ENCODE measurements around the gene TRIM17. TPM values are rescaled to one million over a fixed set of nuclear protein-coding genes. Genes with fewer than 3 reads are reported as not detected.

The TRIM17 gene
- total and polyA plus RNA-seq, 12 donors: 0.17 to 7.4 (median 0.96) TPM; not detected in 3

GRCh38 chr1:228369608-228370438 is 46.8 kb downstream of the TRIM17 start:
- Histone ChIP-seq H3K27ac (peak overlapping the region in 2 of 5 donors; percentile 30 to 31), H3K9me3 (replicated peaks in 1 of 3) (no peaks in the 10 kb centered on the region), H3K4me3 (no peak overlapping the region), H3K4me1 (replicated peaks in 1 of 2) (peaks cover 19 to 27% of the 10 kb centered on the region in 2 donors), H3K36me3 (replicated peaks in 1 of 2) (no peaks in the 10 kb centered on the region), H3K27me3 (no peaks in the 10 kb centered on the region)
- intact Hi-C loops (cut with DNase I): no loop called here
- DNase-seq: peak in 5 of 7 donors; percentile 18 to 48 (median 23)
- no peak for TF ChIP-seq POLR2A (IDR thresholded peaks at IDR 0.05)
- TF ChIP-seq, protein P1, sequence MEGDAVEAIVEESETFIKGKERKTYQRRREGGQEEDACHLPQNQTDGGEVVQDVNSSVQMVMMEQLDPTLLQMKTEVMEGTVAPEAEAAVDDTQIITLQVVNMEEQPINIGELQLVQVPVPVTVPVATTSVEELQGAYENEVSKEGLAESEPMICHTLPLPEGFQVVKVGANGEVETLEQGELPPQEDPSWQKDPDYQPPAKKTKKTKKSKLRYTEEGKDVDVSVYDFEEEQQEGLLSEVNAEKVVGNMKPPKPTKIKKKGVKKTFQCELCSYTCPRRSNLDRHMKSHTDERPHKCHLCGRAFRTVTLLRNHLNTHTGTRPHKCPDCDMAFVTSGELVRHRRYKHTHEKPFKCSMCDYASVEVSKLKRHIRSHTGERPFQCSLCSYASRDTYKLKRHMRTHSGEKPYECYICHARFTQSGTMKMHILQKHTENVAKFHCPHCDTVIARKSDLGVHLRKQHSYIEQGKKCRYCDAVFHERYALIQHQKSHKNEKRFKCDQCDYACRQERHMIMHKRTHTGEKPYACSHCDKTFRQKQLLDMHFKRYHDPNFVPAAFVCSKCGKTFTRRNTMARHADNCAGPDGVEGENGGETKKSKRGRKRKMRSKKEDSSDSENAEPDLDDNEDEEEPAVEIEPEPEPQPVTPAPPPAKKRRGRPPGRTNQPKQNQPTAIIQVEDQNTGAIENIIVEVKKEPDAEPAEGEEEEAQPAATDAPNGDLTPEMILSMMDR (IDR thresholded peaks at IDR 0.05): no peak
- WGBS, 4 donors: 83 to 95% (median 89%) methylated on average over 14 to 18 of the region's 18 CpGs

DNA sequence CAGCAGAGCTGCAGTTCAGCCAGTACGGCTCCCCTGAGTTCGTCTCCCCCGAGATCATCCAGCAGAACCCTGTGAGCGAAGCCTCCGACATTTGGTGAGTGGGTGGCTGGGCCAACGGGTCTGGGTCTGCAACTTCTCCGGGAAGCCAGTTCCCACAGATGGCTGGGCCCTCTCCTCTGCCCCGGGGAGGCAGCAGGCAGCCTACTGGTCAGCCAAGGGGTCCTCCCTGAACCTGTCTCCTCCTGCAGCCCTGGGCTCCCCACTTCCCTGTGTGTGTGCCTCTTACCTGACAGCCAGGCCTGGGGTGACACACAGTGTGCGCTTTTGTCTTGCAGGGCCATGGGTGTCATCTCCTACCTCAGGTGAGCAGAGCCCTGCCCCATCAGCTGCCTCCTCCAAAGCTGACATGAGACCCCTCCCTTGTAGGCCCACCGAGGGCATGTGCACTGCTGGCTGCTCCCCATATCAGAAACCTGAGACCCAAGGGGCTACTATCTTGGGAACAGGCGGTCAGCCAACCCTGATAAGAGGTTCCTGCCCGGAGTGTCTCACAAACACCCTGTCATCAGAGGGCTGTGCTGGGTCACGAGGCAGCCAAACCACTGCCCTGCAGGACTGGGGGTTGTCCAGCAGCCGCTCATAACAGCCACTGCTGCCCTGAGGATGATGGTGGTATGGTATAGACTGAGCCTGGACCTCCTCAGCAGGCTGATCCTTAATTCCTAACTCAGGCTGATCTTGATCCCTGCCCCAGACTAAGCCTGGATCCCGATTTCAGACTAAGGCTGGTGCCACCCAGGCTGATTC is 47.7 kb downstream of the TRIM17 start:
- Histone ChIP-seq H3K4me1 (replicated peaks in 1 of 2) (peaks cover 12 to 19% of the 10 kb centered on the region in 2 donors), H3K36me3 (replicated peaks in 1 of 2) (no peaks in the 10 kb centered on the region), H3K9me3 (replicated peaks in 1 of 3) (no peaks in the 10 kb centered on the region), H3K27ac (peak overlapping the region in 2 of 5 donors; percentile 30 to 31), H3K4me3 (no peak overlapping the region), H3K27me3 (no peaks in the 10 kb centered on the region)
- TF ChIP-seq, protein P1 (IDR thresholded peaks at IDR 0.05): no peak
- peak in 1 of 2 donors; percentile 27 for TF ChIP-seq POLR2A (IDR thresholded peaks at IDR 0.05)
- intact Hi-C loops (cut with DNase I): no loop called here
- 48 to 94% (median 67%) methylated on average over 3 to 15 of the region's 15 CpGs for WGBS, 4 donors
- DNase-seq: peak; percentile 43 to 89 (median 84)

DNA sequence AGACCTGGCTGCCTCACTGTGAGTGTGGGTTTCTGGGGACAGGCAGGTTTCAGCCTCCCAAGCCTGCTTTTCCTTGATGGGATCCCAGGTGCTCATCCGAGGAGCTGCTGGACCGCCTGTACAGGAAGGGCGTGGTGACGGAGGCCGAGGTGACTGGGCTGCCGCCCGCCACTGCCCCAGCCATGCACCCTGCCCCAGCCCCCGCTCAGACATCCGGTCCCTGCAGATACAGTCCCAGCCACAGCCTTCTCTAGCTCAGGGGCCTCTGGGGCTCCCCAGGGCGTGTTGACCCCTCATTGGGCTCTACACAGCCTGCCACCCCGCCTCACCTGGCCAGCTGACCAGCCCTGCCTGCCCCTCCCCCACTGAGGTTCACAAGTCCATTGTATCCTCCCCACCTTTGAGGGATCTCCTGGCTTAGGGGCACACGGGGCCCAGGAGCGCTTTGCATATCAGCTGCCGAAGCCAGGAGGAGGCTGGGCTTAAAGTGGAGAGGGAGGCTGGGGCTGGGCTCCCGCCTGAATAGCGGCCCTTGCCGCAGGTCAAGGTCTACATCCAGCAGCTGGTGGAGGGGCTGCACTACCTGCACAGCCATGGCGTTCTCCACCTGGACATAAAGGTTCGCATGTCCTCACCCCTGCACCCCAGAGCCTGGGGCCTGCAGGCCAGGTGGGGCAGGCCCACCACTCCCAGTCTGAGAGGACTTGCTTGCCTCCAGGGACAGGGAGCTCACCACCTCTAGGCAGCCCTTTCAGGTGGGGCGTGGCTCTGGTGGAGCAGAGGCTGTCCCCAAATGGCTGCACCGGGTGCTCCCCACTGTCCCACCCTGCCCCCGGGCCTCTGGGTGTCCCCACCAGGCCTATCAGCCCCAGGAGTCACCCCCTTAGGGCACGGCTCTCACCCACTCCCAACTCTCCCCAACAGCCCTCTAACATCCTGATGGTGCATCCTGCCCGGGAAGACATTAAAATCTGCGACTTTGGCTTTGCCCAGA is 48.6 kb downstream of the TRIM17 start:
- no peak overlapping the region for H3K4me3 ChIP-seq
- WGBS, 4 donors: 45 to 65% (median 50%) methylated on average over 8 to 25 of the region's 25 CpGs
- H3K4me1 ChIP-seq (replicated peaks in 1 of 2): peaks cover 12 to 16% of the 10 kb centered on the region in 2 donors
- peak overlapping the region in 1 of 5 donors; percentile 31 for H3K27ac ChIP-seq
- H3K36me3 ChIP-seq (replicated peaks in 1 of 2): no peaks in the 10 kb centered on the region
- H3K9me3 ChIP-seq (replicated peaks in 1 of 3): no peaks in the 10 kb centered on the region
- TF ChIP-seq, protein P1 (IDR thresholded peaks at IDR 0.05): no peak
- TF ChIP-seq POLR2A (IDR thresholded peaks at IDR 0.05): no peak
- intact Hi-C loops (cut with DNase I): no loop called here
- DNase-seq: peak in 6 of 7 donors; percentile 27 to 63 (median 56)
- H3K27me3 ChIP-seq: no peaks in the 10 kb centered on the region

All from adrenal gland (tissue), 12 donors.